ENCODE measurements around the gene SCN5A. TPM values are rescaled to one million over a fixed set of nuclear protein-coding genes. Genes with fewer than 3 reads are reported as not detected.

Gene SCN5A
- polyA plus RNA-seq, 1 of the 3 experiments (the other 2 are of a cell fraction): 0.18 TPM

- Histone ChIP-seq H3K79me2 (ENCODE audit: insufficient read depth) (no peaks in the 10 kb centered on the region), H3K27me3 (ENCODE audit: insufficient read depth) (no peaks in the 10 kb centered on the region), H3K9me3 (no peaks in the 10 kb centered on the region), H3K4me2 (no peak overlapping the region), H4K20me1 (ENCODE audit: insufficient read depth) (no peaks in the 10 kb centered on the region), H3K9me2 (no peaks in the 10 kb centered on the region), H2AFZ (ENCODE audit: low read depth) (no peak overlapping the region), H3K4me3 (ENCODE audit: low read depth in 2 of 2, low read length in 1 of 2) (no peak overlapping the region), H3K36me3 (replicated peaks in 1 of 2; ENCODE audit: control insufficient read depth in 1 of 2, insufficient read depth in 2 of 2, low read length in 1 of 2) (no peaks in the 10 kb centered on the region), H3K27ac (ENCODE audit: low read depth in 2 of 2, low read length in 1 of 2) (no peak overlapping the region), H3F3A (replicated peaks; ENCODE audit: insufficient read depth) (no peaks in the 10 kb centered on the region), H3K4me1 (ENCODE audit: control insufficient read depth in 1 of 2, insufficient read depth in 2 of 2, low read depth in 1 of 2, low read length in 1 of 2) (no peaks in the 10 kb centered on the region; a peak in 1 of 4 replicates), H3K9ac (no peak overlapping the region)
- CTCF ChIA-PET: interaction anchor here (1.0 to 1.6 kb wide), 3 partner anchors 44 to 434 kb away, joined by 3 to 5 read pairs (median 4); no protein-coding TSS in a partner anchor
- no peak for DNase-seq
- TF ChIP-seq ZBTB33 (IDR thresholded peaks at IDR 0.05; ENCODE audit: borderline replicate concordance, low read depth) (no peak), MEF2A (IDR thresholded peaks at IDR 0.05; ENCODE audit: borderline replicate concordance, low read depth) (no peak), RFX5 (IDR thresholded peaks at IDR 0.05; ENCODE audit: low read length) (no peak), SMC3 (IDR thresholded peaks at IDR 0.05; ENCODE audit: low read depth, low read length) (no peak), MAX (IDR thresholded peaks at IDR 0.05; ENCODE audit: low read depth) (no peak), GABPA (IDR thresholded peaks at IDR 0.05; ENCODE audit: low read depth) (no peak), PBX3 (IDR thresholded peaks at IDR 0.05) (no peak), JUND (IDR thresholded peaks at IDR 0.05) (no peak), RCOR1 (IDR thresholded peaks at IDR 0.05; ENCODE audit: low read length) (no peak), USF2 (IDR thresholded peaks at IDR 0.05; ENCODE audit: borderline replicate concordance, low read depth, low read length) (no peak), TAF1 (IDR thresholded peaks at IDR 0.05; ENCODE audit: borderline replicate concordance, low read depth, low read length) (no peak), FOXJ3 (CRISPR knock-in tag; IDR thresholded peaks at IDR 0.05) (no peak)
- POLR2A ChIA-PET: interaction anchor here (1.3 kb wide), 1 partner anchor 9 kb away, joined by 3 read pairs; no protein-coding TSS in a partner anchor
- WGBS (ENCODE audit: low lambda C conversion rate): 51% methylated on average over 13 of the region's 13 CpGs
These were observed 83.9 kb downstream of the SCN5A start for GRCh38 chr3:38565339-38566214.

All from SK-N-SH (cell line).